Measurements from ENCODE around the gene RUVBL2.

Gene RUVBL2

DNA sequence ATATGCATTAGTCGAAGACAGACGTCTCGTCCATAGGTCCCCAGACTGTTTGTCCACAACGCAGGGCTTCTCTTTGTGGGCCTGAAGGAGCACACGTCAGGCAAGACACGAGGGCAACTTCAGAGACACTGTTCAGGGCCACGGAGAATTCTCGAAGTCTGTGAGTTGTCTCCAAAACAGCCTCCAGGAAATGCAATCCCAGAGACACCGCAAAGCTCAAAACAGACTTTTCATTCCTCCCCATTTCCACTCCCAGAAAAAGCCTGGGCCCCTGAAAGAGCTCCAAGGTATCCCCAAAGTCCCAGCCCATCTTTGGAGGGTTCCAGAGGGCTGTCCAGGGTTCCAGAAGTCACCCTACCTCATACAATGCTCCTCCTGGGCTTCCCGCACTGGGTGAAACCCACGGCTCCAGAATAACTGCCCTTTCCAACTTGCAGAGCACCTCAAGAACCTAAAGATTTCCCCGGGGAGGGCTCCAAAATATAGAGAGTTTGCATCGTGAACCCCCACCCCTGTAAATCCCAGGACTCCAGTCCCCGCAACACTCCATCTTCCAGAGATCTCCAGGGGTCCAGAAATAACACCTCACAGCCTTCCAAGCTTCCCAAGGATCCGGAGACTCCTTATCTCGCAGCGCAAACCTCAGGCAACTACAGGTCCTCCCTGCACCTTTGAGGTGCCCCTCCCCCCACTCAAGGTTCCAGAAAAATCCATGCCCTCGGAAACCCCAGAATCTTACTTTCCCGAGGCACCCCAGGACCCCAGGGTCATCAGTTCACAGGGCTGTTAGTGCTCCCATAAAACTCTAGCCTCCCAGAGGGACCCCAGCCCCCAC, 29.3 kb upstream of the RUVBL2 start:
- peak; percentile 68 for DNase-seq

DNA sequence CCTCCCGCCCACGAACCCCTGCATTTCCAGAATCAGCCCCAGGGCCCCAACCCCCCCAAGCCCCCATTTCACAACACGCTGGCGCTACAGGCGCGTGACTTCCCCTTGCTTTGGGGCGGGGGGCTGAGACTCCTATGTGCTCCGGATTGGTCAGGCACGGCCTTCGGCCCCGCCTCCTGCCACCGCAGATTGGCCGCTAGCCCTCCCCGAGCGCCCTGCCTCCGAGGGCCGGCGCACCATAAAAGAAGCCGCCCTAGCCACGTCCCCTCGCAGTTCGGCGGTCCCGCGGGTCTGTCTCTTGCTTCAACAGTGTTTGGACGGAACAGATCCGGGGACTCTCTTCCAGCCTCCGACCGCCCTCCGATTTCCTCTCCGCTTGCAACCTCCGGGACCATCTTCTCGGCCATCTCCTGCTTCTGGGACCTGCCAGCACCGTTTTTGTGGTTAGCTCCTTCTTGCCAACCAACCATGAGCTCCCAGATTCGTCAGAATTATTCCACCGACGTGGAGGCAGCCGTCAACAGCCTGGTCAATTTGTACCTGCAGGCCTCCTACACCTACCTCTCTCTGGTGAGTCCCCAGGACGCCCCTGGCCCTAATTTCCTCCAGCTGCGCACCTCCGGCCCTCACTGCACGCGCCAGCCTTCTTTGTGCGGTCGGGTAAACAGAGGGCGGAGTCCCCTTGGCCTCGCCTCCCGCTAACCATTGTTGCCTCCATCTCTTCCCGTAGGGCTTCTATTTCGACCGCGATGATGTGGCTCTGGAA, 28.5 kb upstream of the RUVBL2 start, which contains the start of gene FTL:
Gene FTL (plus strand): TSS at position 270 of the 766 bp plus-strand sequence. CDS start 199 bp downstream, at position 469.
- peak; percentile 97 for DNase-seq

DNA sequence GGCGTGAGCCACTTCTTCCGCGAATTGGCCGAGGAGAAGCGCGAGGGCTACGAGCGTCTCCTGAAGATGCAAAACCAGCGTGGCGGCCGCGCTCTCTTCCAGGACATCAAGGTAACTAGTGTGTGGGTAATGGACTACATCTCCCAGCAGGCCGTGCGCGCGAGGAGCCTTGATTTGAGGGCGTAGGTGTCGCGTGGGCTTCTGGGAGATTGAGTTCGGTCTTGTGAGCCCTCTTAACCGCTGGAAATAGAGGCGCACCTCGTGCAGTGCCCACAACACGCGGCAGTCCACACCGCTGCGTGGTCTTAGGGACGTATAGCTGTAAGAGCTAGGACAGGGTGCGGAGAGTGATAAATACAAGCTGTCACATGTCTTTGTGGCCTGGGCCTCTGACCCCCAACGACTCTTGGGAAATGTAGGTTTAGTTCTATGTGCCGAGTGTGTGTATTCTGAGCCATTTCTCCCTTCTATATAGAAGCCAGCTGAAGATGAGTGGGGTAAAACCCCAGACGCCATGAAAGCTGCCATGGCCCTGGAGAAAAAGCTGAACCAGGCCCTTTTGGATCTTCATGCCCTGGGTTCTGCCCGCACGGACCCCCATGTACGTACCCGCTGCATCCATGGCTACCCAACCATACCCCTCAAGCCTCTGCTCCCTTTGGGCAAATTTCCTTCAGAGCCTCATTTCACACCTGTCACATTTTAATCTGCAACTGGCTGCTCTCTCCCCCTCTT, 27.7 kb upstream of the RUVBL2 start:
- peak; percentile 93 for DNase-seq

DNA sequence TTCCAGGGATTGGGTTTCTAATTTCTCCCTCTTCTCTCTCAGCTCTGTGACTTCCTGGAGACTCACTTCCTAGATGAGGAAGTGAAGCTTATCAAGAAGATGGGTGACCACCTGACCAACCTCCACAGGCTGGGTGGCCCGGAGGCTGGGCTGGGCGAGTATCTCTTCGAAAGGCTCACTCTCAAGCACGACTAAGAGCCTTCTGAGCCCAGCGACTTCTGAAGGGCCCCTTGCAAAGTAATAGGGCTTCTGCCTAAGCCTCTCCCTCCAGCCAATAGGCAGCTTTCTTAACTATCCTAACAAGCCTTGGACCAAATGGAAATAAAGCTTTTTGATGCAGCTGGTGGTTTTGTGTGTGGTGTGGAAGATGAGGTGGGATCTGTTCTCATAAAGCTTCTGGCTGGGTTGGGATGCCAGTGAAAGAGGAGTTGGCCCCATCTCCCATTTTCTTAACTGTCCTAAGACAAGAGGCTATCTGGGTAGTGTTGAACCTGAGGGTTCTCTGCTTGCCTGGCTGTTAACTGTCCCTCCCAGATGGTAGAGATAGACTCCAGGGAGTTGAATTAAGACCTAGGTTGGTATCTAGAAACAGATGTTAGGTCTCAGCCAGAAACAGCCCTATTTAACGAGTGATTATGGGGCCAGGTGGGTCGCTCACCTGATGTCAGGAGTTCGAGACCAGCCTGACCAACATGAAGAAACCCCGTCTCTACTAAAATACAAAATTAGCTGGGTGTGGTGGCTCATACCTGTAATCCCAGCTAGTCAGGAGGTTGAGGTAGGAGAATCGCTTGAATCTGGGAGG, 26.9 kb upstream of the RUVBL2 start:
- DNase-seq = peak; percentile 60

DNA sequence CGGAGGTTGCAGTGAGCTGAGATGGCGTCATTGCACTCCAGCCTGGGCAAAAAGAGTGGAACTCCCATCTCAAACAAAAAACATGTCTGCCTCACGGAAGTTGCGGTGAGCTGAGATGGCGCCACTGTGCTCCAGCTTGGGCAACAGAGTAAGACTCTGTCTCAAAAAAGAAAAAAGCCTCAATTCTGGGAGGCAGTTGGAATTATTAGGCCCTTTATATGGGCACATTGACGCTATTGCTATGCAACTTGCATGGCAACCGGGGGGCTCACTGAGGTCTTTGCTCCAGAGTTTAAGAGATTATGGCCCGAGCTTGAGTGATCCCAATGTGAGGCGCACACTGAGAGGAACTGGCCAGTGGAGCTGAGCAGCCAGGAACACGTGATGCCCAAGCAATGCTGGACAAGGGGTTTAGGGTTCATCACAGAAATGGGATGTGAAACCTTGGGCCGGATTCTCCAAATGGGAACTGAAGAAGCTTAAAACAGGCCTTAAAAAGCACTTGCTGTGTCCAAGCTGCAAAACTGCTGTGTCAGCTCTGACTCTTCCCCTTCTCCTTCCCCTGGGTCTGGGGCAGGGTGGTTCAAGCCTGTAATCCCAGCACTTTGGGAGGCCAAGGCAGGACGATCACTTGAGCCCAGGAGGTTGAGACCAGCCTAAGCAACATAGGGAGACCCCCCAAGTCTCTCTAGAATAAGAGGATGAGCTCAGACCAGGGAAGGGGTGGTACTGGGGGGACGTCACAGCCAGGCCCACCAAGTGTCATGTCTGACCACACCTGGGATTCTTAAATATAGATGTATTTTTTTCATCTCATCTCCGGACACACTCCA, 26.1 kb upstream of the RUVBL2 start:
- peak; percentile 63 for DNase-seq

DNA sequence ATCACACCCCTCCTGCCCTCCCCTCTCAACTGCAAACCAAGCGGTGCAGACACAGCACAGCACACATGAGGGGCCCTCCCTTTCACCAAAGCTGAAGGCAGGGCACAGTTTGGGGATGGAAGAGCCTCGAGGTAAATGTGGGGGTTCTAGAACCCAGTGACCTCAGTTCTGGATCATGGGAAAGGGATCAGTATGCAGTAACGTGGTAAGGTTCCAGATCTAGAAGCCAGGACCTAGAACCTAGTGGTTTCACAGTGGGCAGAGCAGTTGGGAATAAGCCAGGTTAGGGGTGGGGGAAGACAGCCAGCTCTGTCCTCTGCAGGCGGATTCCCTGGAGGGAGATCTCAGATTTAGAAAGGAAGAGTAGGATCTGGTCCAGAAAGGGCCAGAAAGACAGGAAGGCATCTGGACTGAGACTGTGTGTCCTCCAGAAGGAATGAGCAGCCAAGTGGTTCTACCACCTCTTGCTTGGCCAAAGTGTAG, 25.5 kb upstream of the RUVBL2 start:
- DNase-seq = no peak

DNA sequence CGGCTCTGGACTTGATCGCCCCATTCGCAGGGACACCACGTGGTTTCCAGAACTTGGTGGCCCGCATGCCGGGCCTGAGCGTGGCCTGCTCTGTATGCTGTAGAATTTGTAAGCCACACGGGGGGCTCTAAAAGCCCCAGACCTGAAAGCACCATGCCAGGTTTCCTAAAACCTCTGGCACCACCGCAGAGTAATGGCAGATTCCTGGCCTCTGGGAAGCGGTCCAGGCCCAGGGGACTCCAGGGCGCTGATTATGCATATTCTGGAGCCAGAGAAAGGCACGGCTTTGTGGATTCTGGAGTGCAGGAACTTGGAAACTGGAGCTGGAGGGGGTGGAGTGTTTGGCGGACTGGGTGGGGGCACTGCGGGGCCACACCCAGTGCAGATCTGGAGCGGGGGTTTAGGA, 24.9 kb upstream of the RUVBL2 start:
- DNase-seq = no peak

DNA sequence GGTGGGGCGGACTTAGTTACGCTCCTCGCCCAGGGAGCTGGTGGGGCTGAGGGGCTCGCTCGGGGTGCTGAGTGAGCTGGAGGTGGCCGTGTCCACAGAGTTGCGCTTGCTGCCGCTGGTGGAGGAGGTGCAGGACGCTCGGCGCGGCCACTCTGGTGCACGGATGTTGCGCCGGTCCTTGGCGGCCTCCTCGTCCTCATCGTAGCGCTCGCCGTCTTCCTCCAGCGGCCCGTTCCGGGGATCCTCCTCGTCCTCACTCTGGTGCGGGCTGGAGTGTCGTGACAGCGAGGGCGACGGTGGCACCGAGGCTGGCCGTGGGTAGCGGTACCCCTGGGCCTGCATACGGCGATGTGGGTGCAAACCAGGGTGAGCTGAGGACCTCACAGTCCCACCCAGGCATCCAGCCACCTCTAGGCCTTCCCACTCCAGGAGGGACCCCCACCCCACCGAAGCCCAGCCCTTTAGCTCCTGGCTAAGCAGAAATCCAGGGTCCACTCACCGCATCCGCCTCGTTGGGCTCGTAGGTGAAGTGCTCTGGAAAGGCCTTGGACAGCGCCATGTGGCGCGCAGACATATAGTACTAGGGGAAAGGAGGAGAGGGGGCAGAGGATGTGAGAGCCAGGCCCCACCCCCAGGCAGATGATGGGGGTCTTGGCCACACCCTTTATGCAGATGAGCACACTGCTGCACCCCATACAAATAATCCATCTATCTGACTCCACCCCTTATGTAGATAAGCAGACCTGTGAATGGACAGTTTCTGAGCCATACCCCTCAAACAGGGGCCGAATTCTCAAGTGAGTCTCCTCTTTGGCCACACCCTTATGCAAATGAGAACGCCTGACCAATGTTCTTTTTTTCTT, 24.2 kb upstream of the RUVBL2 start:
- no peak for DNase-seq

DNA sequence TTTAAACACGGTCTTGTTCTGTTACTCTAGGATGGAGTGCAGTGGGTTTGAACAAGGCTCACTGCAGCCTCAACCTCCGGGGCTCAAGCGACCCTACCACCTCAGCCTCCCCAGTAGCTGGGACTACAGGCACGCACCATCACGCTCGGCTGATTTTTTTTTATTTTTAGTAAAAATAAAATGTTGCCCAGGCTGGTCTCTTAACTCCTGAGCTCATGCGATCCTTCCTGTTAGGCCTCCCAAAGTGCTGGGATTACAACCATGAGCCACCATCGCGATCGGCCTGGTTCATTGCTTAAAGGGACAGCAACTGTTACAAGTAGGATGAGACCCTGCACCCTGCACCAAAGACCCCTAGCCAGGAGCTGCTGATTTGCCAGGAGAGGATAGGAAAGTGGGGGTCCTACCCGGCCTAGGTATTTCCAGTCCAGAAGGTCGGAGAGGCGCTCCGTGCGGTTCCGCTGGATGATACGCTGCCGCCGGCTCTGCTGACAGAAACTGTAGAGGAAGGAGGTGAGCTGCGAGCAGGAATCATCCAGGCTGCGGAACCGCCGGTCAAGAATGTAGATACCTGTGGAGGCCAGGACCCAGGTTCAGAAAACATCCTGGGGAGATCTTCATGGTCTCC, 23.4 kb upstream of the RUVBL2 start:
- DNase-seq = no peak

DNA sequence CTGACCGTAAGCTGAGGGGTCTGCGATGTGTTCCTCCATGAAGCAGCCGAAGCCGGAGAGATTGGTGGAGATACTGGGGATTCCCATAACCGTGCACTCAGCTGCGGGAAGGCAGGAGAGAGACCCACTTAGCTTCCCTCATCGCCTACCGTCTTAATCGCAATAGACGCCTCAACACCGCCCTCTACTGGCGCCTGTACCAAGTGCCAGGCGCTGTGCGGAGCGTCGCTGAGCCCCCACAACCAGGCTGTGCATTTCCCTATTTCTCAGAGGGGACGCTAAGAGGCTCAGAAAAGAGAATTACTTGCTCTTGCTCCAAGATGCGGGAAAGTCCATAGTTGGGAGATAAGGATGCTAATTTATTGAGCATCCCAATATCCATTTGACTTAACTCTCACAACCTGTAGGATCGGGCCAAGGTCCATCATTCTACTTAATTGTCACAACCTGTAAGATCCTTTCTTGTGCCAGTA, 22.7 kb upstream of the RUVBL2 start:
- peak; percentile 95 for DNase-seq

DNA sequence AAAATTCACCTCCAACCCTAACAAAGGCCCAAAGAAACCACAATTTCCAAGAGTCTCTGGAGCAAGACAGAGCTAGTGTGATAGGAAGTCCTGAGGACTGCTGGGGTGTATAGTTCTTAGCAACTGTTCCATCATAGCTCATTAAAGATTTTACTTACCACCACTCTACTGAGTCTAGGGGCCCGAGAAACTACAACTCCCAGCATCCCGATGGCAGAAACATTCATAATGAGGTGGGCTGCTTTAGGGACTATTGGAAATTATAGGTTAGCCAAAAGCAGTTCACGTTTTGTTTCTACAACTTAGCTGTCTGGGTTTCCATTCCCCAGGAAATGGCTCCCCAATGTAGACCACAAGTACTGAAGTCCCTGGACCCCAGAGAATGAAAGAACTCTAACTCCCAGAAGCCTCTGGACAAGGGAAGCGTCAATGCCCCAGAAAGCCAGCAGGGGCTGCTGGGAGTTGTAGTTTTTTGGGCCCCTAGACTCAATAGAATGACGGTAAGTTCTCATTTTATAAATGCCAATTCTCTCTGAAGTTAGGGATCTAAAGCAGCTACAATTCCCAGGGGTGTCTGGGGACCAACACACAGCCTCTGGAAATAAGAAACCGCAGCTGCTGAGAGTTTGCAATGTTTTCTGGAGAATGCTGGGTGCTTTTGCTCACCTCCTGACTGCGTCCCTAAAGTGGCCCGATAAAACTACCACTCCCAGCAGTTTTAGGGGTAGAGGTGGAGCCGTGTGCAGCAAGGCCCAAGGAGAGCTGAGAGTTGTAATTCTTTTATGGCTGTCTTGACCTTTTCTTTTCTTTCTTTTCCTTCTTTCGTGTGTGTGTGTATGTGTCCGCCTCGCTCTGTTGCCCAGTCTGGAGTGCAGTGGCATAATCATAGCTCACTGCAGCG, 17.5 kb upstream of the RUVBL2 start:
- DNase-seq = no peak

DNA sequence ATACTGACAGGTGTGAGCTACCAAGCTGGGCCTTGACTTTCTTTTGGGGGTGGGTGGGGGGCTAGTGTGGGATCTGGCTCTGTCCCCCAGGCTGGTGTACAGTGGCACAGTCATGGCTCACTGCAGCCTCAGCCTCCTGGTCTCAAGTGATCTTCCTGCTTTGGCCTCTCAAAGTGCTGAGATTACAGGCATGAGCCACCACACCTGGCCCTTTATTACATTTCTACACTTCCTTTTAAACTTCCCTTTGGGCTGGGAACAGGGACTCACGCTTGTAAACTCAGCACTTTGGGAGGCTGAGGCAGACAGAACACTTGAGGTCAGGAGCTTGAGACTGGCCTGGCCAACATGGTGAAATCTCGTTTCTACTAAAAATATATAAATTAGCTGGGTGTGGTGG, 16.6 kb upstream of the RUVBL2 start:
- DNase-seq = no peak

DNA sequence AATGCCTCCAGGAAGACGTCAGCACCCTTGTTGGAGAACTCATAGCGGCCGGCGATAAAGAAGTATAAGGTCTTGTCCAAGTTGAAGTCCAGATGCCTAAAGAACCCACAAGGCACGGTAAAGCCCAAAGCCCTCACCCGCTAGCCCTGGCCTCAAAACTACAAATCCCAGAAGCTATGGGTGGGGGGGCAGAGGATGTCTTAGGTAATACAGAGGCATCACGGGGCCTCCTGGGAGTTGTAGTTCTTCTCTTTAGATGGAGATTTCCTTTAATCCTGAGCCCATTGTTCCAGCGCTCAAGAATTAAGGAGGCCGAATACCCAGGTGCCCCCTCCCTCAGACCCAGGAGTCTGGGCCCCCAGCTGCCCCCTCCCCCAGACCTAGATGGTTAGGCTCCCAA, 11.4 kb upstream of the RUVBL2 start:
- DNase-seq = no peak

DNA sequence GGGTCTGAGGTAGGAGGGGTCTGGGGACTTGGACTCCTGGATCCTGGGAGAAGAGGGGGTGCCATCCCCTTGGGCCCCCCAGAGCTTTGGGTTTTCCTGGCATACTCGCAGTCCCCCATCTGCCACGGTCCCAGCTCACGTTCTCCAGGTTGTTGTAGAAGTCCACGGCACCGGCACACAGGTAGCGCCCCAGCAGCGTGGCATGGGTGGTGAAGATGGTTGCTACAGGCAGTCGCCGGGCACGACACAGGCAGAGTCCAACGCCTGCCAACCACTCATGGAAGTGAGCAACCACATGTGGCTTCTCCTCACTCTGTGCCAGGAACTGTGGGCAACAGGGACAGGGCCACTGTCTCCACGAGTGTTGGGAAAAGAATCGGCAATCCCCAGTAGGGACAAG, 8.0 kb upstream of the RUVBL2 start:
- DNase-seq = no peak

DNA sequence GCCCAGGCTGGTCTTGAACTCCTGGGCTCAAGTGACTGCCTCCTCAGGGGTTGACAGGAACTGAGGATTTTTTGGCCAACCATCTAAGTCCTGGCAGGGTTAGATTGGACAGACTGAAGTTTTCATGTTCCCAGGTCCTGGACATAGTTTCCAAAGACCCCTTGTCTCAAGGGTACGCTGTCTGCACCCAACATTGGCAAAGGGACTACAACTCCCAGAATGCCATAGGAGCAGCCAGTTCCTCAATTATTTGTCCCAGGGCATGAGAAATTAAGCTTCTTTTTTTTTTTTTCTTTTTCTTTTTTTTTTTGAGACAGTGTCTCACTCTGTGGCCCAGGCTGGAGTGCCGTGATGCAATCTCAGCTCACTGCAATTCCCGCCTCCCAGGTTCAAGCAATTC, 7.5 kb upstream of the RUVBL2 start:
- no peak for DNase-seq

DNA sequence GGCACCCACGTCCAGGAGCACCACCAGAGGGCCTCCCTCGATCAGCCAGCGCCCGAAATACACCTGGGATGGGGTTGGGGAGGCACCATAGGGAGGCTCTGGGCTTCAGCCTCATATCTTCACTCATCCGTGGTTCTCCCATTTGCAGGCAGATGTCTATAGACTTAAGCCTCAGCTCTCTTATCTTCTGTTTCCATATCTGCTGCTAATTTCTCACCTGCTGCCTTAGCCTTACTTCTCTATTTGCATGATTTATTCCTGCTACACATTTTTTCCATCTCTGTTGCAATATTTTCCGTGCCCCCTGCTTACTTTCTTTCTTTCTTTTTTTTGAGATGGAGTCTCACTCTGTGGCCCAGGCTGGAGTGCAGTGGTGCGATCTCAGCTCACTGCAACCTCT, 6.4 kb upstream of the RUVBL2 start:
- DNase-seq = no peak

DNA sequence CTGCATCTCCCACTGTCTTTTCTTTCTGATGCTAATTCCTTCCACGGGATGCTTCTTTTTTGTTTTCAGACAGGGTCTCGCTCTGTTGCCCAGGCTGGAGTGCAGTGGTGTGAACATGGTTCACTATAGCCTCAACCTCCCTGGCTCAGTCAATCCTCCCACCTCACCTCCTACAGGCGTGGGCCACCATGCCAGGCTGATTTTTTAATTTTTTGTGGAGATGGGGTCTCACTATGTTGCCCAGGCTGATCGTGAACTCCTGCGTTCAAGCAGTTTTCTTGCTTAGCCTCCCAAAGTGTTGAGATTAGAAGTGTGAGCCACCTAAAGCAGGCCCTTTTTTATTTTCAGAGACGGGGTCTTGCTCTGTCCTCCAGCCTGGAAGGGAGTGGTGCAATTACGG, 5.4 kb upstream of the RUVBL2 start:
- no peak for DNase-seq

DNA sequence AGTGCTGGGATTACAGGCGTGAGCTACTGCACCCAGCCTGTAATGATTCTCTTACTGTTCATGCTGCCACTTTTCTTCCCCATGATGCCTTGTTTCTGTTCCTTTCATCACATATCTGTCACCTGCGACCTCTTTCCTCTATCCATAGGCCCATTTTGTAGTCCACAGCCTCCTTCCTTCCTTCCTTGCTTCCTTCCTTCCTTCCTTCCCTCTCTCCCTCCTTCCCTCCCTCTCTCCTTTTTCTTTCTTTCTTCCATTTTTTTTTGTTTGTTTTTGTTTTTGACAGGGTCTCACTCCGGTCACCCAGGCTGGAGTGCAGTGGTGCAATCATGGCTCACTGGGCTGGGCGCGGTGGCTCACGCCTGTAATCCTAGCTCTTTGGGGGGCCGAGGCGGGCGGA, 4.8 kb upstream of the RUVBL2 start:
- DNase-seq = no peak
